ENCODE measurements around the gene TBC1D19. TPM values are rescaled to one million over a fixed set of nuclear protein-coding genes. Genes with fewer than 3 reads are reported as not detected.
A peak's percentile ranks its signal among the peaks of the same experiment; 100 is the strongest.
"Not testable (repeated sequence)": the region's sequence is repeated elsewhere in the genome, so short reads cannot be mapped to it uniquely, and the experiment has no call there.

Gene TBC1D19
- total RNA-seq: 9.7 and 10.6 TPM in 2 replicates

DNA sequence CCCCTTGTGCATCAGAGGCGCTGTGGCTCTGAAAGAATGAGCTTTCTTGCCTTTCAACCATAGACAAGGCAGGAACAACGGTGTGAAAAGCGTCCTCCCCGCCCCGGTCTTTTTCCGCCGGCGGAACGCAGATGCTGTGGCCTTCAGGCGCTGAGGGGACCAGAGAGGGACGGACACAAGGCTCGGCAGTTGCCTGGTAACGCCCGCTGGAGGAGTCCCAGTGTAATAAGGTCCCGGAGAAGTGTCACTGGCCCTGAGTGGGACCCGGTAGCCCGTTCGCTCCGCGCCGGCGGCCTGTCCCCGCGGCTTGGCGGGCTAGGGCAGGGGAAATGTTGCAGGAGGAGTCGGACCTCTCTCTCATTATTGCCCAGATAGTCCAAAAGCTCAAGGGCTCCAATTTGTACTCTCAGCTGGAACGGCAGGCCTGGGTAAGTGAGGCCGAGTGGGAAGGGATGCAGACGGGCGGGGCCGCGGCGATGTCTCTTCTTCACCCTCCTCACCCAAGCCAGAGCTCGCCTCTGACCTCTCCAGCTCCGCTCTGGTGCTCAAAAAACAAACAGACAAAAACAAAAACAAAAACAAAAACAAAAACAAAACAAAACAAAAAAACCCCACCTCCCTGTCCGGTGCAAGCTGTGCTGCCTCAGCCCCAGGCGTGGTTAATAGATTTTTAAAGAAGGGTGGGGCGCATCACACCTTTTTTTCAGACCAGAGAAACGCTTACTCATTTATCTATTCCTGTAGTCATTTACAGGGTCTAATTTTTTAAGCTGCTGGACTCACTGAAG is at the start of gene TBC1D19:
Gene TBC1D19, plus strand, starts transcription at position 220 of the 788 bp plus-strand sequence. Its CDS starts 110 bp downstream, at position 330.
- Histone ChIP-seq H3K27me3 (ENCODE audit: control insufficient read depth, insufficient read depth, low read length) (no peaks in the 10 kb centered on the region), H3K4me3 (ENCODE audit: low read depth, low read length) (peak within 1 kb of the TSS; percentile 86), H3K36me3 (ENCODE audit: control insufficient read depth, insufficient read depth, low read length) (no peaks in the 10 kb centered on the region)
- DNase-seq (ENCODE audit: low read depth) (peak; percentile 72), FAIRE-seq (peak; percentile 62)
- TF ChIP-seq, protein P1, sequence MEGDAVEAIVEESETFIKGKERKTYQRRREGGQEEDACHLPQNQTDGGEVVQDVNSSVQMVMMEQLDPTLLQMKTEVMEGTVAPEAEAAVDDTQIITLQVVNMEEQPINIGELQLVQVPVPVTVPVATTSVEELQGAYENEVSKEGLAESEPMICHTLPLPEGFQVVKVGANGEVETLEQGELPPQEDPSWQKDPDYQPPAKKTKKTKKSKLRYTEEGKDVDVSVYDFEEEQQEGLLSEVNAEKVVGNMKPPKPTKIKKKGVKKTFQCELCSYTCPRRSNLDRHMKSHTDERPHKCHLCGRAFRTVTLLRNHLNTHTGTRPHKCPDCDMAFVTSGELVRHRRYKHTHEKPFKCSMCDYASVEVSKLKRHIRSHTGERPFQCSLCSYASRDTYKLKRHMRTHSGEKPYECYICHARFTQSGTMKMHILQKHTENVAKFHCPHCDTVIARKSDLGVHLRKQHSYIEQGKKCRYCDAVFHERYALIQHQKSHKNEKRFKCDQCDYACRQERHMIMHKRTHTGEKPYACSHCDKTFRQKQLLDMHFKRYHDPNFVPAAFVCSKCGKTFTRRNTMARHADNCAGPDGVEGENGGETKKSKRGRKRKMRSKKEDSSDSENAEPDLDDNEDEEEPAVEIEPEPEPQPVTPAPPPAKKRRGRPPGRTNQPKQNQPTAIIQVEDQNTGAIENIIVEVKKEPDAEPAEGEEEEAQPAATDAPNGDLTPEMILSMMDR (IDR thresholded peaks at IDR 0.05; ENCODE audit: insufficient read depth, low read length, severe bottlenecking): no peak

DNA sequence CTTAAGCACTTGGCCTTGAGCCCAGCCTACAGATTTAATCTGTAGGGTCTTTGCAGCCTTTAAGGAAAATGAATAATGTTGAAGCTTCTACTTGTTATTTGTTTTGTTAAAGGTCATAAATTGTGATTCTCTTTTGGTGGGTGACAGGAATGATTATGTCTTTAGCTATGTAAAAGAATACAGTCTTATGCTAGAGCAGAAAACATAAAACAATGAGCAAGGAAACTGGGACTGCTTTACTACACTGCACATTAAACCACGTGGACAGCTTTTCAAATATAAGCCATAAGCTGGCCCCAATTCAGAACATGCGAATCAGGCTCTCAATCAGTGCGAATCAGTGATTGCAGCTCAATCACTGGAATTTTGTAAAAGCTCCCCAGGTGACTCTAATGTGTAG is 40.9 kb upstream of the TBC1D19 start:
- no peaks in the 10 kb centered on the region for H3K27me3 ChIP-seq (ENCODE audit: control insufficient read depth, insufficient read depth, low read length)
- no peak overlapping the region for H3K4me3 ChIP-seq (ENCODE audit: low read depth, low read length)
- FAIRE-seq (no peak), DNase-seq (ENCODE audit: low read depth) (no peak)
- TF ChIP-seq, protein P1 (IDR thresholded peaks at IDR 0.05; ENCODE audit: insufficient read depth, low read length, severe bottlenecking): no peak
- no peaks in the 10 kb centered on the region for H3K36me3 ChIP-seq (ENCODE audit: control insufficient read depth, insufficient read depth, low read length)

DNA sequence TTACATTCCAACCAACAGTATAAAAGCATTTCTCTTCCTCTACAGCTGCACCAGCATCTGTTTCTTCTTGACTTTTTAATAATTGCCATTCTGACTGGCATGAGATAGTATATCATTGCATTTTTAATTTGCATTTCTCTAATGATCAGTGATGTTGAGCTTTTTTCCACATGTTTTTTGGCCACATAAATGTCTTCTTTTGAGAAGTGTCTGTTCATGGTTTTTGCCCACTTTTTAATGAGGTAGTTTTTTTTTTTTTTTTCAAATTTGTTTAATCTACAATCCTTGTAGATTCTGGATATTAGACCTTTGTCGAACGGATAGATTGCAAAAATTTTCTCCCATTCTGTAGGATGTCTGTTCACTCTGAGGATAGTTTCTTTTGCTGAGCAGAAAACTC is 39.5 kb upstream of the TBC1D19 start:
- H3K4me3 ChIP-seq (ENCODE audit: low read depth, low read length): no peak overlapping the region
- H3K36me3 ChIP-seq (ENCODE audit: control insufficient read depth, insufficient read depth, low read length): no peaks in the 10 kb centered on the region
- H3K27me3 ChIP-seq (ENCODE audit: control insufficient read depth, insufficient read depth, low read length): no peaks in the 10 kb centered on the region
- no peak for DNase-seq (ENCODE audit: low read depth)
- TF ChIP-seq, protein P1 (IDR thresholded peaks at IDR 0.05; ENCODE audit: insufficient read depth, low read length, severe bottlenecking): no peak
- no peak for FAIRE-seq

DNA sequence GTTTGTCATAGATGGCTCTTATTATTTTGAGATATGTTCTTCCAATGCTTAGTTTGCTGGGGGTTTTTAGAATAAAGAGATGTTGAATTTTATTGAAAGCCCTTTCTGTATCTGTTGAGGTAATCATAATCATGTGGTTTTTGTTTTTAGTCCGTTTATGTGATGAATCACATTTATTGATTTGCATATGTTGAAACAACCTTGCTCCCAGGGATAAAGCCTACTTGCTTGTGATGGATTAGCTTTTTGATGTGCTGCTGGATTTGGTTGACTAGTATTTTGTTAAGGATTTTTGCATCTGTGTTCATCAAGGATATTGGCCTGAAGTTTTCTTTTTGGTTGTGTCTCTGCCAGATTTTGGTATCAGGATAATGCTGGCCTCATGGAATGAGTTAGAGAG is 35.5 kb upstream of the TBC1D19 start:
- H3K27me3 ChIP-seq (ENCODE audit: control insufficient read depth, insufficient read depth, low read length); H3K4me3 ChIP-seq (ENCODE audit: low read depth, low read length); H3K36me3 ChIP-seq (ENCODE audit: control insufficient read depth, insufficient read depth, low read length); DNase-seq (ENCODE audit: low read depth); FAIRE-seq: not testable (repeated sequence)

DNA sequence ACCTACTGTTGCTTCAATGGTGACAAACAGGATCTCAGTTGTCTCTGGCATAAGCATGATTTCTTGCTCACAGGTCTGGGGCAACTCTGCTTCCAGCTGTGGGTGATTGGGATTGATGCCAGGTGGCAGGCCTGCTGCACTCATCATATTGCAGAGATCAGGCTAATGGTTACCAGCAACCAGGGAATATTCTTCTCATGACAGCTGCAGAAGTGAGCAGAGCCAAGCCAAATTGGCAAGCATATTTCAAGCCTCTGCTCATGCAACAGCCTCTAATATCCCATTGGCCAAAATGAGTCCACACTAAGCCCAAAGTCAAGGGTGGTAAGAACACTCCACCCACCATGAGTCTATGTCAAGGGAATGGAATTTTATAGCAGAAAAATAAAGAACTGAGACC is 26.7 kb upstream of the TBC1D19 start:
- FAIRE-seq (no peak), DNase-seq (ENCODE audit: low read depth) (peak; percentile 8)
- Histone ChIP-seq H3K4me3 (ENCODE audit: low read depth, low read length) (no peak overlapping the region), H3K27me3 (ENCODE audit: control insufficient read depth, insufficient read depth, low read length) (no peaks in the 10 kb centered on the region), H3K36me3 (ENCODE audit: control insufficient read depth, insufficient read depth, low read length) (no peaks in the 10 kb centered on the region)
- TF ChIP-seq, protein P1 (IDR thresholded peaks at IDR 0.05; ENCODE audit: insufficient read depth, low read length, severe bottlenecking): no peak

DNA sequence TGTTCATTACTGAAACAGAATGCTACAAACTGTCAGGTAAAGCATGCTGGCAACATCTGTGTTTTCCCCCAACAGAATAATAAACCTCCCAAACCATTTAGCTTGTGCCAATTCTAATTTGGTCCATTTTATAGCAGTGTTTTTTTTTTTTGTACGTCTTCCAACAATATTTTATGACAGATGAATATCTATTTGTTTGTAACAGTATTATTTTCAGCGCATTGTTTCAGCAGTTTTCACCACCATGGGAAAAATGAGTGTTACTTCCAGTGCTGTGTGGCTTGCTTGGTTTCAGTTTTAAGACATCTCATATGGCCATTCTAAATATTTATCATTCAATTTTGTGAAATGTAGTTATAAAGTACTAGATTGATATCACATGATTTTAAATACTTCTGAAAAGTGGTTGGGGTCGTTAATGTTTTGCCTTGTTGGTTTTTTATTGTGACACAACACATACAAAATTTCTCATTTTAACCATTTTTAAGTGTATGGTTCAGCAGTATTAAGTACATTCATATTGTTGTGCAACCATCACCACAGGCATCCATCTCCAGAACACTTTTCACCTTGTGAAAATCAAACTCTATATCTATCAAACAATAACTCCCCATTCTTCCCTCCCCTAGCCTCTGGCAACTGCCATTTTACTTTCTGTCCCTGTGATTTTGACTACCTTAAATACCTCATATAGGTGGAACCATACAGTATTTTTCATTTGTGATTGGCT is 25.6 kb upstream of the TBC1D19 start:
- H3K27me3 ChIP-seq (ENCODE audit: control insufficient read depth, insufficient read depth, low read length): no peaks in the 10 kb centered on the region
- H3K36me3 ChIP-seq (ENCODE audit: control insufficient read depth, insufficient read depth, low read length): no peaks in the 10 kb centered on the region
- DNase-seq (ENCODE audit: low read depth): no peak
- TF ChIP-seq, protein P1 (IDR thresholded peaks at IDR 0.05; ENCODE audit: insufficient read depth, low read length, severe bottlenecking): no peak
- no peak for FAIRE-seq
- H3K4me3 ChIP-seq (ENCODE audit: low read depth, low read length): no peak overlapping the region

Measured in bronchial epithelial cell (primary cell).